Measurements from ENCODE around the gene DGKA.
"Not testable (repeated sequence)": the region's sequence is repeated elsewhere in the genome, so short reads cannot be mapped to it uniquely, and the experiment has no call there.

The DGKA gene

GRCh38 chr12:55930771-55931316, at the start of gene DGKA:
TSS of gene DGKA (plus strand) at chr12:55931162. CDS start at chr12:55936504, 5,342 bp downstream.
- DNase-seq (ENCODE audit: low spot score): peak; percentile 79

DNA sequence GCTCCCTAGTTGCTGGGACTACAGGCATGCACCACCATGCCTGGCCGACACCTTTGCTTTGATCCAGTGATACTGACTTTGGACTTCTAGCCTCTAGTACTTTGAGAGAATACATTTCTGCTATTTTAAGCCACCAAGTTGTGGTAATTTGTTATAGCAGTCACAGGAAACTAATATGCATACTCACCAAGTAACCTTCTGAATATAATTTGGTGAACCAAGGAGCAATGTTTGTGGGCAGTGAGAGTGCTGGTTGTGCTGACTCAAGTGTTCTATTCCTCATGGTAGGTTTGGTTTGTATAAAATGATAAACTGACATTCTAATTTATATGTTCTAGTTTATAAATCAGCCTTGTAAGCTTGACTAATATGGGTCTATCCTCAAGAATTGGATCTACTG, 45.8 kb upstream of the DGKA start:
- no peak for DNase-seq (ENCODE audit: low spot score)

DNA sequence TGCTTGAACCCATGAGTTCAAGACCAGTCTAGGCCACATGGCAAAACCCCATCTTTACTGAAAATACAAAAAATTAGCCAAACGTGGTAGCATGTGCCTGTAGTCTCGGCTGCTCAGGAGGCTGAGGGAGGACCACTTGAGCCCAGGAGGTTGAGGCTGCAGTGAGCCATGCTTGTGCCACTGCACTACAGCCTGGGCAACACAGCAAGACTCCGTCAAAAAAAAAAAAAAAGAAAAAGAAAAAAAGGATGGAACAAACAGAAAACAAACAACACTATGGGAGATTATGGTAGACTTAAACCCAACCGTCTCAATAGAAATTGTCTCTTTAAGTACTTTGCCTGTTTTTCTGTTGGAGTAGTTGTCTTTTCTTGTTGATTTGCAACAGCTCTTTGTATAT, 39.7 kb upstream of the DGKA start:
- DNase-seq (ENCODE audit: low spot score): no peak

DNA sequence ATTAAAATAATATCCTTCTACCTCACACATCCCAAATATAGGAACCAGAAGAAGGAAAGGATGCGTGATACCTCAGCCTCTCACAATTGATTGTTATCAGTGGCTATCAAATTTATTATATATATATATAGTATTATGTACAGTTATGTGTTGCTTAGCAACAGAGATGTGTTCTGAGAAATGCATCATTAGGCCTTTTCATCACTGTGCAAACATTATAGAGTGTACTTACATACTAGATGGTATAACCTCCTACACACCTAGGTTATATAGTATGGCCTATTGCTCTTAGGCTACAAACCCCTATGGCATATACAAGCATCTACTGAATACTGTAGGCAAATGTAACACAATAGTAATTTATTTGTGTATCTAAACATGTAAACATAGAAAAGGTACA, 37.2 kb upstream of the DGKA start:
- DNase-seq (ENCODE audit: low spot score): no peak

GRCh38 chr12:55899082-55899481, 31.9 kb upstream of the DGKA start:
- DNase-seq (ENCODE audit: low spot score): no peak

DNA sequence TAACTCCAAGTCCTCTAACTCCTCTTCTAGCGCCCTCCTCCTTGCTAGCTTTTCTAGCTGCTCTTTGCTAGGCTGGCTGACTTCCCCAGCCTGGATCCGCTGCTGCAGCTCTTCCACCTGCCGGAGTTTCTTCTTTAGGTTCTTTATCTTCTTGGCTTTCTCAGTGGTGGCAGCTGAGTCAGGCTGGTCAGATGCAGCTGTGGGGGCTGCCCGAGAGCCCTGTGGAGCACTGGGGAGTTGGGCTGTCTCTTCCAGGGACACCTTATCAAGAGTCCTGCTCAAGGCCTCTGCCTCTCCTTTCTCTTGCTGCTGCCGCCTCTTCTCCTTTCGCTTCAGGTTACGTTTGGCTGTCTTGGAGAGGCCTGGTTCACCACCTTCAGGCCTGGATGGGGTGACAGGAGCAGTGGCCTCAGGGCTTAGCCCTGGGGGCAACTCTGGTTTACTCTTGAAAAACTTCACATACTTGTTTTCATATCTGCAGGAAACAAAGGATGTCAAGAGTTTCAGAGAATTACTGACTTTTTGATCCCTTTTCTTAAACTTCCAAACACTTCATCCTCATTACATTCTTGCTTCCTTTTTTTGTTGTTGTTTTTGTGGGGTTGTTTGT, 29.0 kb upstream of the DGKA start:
- DNase-seq (ENCODE audit: low spot score): no peak

DNA sequence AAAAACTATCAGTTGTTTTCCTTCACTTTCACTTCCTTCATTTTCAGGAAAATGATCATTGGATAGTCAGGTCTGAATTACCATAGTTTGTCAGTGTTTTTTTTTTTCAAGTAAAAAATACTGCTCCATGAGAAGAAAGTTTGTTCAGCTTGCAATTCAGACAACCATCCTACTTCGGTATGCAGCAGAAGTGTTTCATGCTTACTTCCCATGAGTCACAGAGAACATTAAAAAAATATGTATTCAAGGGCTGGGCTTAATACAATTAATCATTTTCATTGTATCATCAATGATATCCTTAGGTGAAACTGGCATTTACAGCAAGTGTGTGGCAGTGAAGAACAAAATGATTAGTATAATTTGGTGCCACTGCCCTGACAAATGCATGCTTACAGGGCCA, 24.9 kb upstream of the DGKA start:
- no peak for DNase-seq (ENCODE audit: low spot score)

DNA sequence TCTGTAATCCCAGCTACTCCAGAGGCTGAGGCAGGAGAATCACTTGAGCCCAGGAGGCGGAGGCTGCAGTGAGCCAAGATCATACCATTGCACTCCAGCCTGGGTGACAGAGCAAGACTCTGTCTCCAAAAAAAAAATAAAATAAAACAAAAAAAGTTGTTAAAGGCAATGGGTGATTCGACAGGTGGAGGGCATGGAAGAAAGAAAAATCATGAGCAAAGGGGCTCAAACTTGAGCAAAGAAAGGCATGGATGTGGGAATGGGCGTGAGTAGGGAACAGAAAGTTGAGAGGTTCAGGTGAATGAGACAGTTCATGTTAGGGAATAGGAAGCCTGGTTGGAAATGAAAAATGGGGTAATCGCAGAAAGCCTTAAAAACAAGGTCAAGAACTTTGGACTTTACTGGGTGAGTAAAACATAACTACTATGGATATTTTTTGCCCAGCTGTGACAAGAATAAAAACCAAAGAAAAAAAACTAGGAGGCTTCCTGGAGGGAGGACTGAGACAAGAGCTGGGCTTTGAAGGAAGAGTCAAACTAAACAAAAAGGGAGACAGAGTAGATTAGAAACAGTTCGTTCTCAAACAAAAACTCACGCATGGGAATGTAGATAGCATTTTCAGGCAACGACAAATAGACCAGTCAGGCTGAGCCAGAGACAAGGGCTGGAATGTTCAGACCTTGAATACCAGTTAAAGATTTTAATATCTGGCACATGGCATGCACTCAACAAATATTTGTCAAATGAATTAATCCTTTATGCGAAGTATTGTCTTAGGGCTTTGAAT, 22.0 kb upstream of the DGKA start:
- DNase-seq (ENCODE audit: low spot score): no peak

- no peak for DNase-seq (ENCODE audit: low spot score)
Measured at GRCh38 chr12:55909513-55909884, 21.5 kb upstream of the DGKA start.

- no peak for DNase-seq (ENCODE audit: low spot score)
Measured at GRCh38 chr12:55912908-55913307, 18.1 kb upstream of the DGKA start.

DNA sequence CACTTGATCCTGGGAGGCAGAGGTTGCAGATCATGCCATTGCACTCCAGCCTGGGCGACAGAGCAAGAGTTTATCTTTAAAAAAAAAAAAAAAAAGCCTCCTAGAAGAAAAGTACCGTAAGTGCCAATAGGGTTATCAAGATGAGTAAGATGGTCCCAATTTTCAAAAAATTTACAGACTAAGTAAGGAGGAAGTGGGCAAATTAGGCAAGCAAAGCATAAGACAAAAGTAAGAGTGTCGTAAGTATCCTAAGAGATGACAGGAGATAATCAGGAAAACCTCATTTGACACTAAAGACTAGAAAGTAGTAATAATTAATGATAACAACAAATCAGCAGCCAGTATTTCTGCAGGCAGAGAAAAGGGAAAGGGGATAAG, 15.5 kb upstream of the DGKA start:
- DNase-seq (ENCODE audit: low spot score): no peak

DNA sequence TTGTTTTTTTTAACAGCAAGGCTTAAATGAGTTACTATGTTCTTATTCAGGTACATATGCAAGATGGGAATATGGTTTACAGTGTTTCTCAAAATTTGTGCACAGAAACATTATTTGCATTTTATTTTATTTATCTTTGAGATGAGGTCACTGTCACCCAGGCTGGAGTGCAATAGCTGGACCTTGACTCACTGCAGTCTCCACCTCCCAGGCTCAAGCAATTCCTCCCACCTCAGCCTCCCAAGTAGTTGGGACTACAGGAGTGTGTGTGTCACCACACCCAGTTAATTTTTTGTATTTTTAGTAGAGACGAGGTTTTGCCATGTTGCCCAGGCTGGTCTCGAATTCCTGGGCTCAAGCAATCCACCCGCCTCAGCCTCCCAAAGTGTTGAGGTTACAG, 11.9 kb upstream of the DGKA start:
- not testable (repeated sequence) for DNase-seq (ENCODE audit: low spot score)

GRCh38 chr12:55922126-55922525, 8.8 kb upstream of the DGKA start:
- DNase-seq (ENCODE audit: low spot score): no peak

DNA sequence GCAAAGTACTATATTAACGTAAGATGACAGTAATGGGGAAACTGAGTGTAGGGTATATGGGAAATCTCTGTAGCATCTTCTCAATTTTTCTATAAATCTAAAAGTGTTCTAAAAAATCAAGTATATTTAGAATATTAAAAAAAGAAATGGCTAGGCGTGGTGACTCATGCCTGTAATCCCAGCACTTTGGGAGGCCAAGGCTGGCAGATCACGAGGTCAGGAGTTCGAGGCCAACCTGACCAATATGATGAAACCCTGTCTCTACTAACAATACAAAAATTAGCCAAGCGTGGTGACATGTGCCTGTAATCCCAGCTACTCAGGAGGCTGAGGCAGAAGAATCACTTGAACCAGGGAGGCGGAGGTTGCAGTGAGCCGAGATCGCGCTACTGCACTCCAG, 7.3 kb upstream of the DGKA start:
- not testable (repeated sequence) for DNase-seq (ENCODE audit: low spot score)

GRCh38 chr12:55925371-55925770, 5.6 kb upstream of the DGKA start:
- DNase-seq (ENCODE audit: low spot score): no peak

DNA sequence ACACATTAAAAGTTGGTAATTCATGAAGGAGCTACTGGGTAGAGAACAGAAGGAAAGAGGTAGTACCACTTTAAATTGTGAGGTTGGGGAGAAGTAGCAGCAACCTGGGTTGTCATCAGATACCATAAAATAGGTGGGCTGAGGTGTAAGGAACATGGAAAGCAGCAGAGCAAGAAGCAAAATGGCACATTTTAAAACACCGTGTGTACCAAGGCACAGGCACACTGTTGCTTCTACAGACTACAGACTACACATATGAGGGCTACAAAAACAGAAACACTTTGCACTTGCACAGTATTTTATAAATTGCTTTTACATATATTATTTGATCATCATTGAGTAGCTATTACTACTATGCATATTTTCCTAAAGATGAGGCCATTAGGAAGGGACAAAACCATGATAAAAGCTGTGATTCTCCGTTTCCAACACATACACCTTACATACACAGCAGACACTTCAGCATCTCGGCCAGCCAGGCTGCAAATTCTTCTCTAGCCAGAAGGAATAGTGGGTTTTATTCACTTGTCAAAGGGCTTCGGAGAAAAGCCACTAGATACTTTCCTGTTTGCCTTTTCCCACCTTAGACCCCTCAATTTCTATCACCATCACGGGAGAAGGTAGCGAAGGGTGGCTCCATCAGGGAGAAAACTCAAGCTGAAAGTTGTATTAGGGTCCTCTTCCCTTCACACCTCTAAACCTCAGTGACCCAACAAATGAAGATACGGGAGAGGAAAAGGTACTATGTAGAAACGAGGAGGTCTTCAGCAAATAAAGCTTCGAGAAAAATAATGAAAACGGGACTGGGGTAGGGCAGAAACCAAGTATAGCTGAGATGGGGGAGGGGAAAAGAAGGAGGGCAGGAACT, 4.9 kb upstream of the DGKA start:
- DNase-seq (ENCODE audit: low spot score): no peak

GRCh38 chr12:55926738-55927587, 4.0 kb upstream of the DGKA start:
- peak; percentile 96 for DNase-seq (ENCODE audit: low spot score)

GRCh38 chr12:55927588-55928502, 3.1 kb upstream of the DGKA start, which contains the start of gene PYM1:
TSS of gene PYM1 (minus strand) at chr12:55927894. CDS start at chr12:55927761, 133 bp downstream.
- peak; percentile 91 for DNase-seq (ENCODE audit: low spot score)

DNA sequence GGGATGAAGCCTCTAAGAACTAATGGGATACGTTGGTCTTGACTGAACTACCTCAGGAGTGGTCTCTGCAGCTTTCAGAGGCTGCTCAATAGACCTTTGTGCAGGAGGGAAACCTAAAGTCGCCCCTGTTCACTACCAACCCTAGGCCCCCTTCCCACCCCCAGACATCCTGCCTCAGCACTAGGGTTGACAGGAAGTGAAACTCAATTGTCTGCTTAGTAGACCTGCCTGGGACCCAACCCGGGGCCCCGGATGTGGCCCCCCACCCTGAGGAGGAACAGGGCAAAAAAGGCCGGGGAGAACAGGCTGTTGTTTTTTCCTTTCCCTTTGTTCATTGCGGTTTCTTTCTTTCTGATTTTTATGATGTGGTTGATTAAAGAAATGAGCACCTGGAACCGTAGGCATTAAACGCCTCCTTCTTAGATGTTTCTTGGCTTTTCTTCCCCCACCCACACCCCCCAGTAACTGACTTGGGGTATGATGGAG, 1.6 kb upstream of the DGKA start:
- no peak for DNase-seq (ENCODE audit: low spot score)

- peak; percentile 55 for DNase-seq (ENCODE audit: low spot score)
Measured at GRCh38 chr12:55931317-55931779, 386 bp downstream of the DGKA start.

Data from LoVo (cell line).